GM18907 (cell line): ENCODE results near the gene PTPRN2.
"Not testable (repeated sequence)": the region's sequence is repeated elsewhere in the genome, so short reads cannot be mapped to it uniquely, and the experiment has no call there.

ENCODE experiments used
- ATAC-seq: cut with Tn5 transposase; IDR thresholded peaks from one replicate; pipeline ENCODE4 v1.9.1; 2021; ENCODE audit warnings: mild to moderate bottlenecking, moderate library complexity; ENCODE audit not compliant: unreplicated experiment

The PTPRN2 gene

GRCh38 chr7:157565981-157566630 is 1021.5 kb downstream of the PTPRN2 start:
- no peak for ATAC-seq

GRCh38 chr7:157565201-157565626 is 1022.4 kb downstream of the PTPRN2 start:
- ATAC-seq = no peak

GRCh38 chr7:157564517-157565177 is 1023.0 kb downstream of the PTPRN2 start:
- no peak for ATAC-seq

- ATAC-seq = not testable (repeated sequence)
Measured at GRCh38 chr7:157563467-157564135, 1024.0 kb downstream of the PTPRN2 start.

- ATAC-seq = not testable (repeated sequence)
Measured at GRCh38 chr7:157562522-157563398, 1024.9 kb downstream of the PTPRN2 start.

GRCh38 chr7:157561816-157562410 is 1025.7 kb downstream of the PTPRN2 start:
- ATAC-seq = no peak

GRCh38 chr7:157561523-157561785 is 1026.2 kb downstream of the PTPRN2 start:
- no peak for ATAC-seq

- no peak for ATAC-seq
Measured at GRCh38 chr7:157560710-157561522, 1026.7 kb downstream of the PTPRN2 start.

GRCh38 chr7:157560258-157560654 is 1027.4 kb downstream of the PTPRN2 start:
- no peak for ATAC-seq

GRCh38 chr7:157559596-157560257 is 1027.9 kb downstream of the PTPRN2 start:
- ATAC-seq = no peak

- ATAC-seq = no peak
Measured at GRCh38 chr7:157558875-157559595, 1028.6 kb downstream of the PTPRN2 start.

GRCh38 chr7:157558516-157558874 is 1029.1 kb downstream of the PTPRN2 start:
- no peak for ATAC-seq

GRCh38 chr7:157558061-157558460 is 1029.6 kb downstream of the PTPRN2 start:
- ATAC-seq = no peak

GRCh38 chr7:157557263-157557662 is 1030.4 kb downstream of the PTPRN2 start:
- no peak for ATAC-seq

- no peak for ATAC-seq
Measured at GRCh38 chr7:157556642-157556944, 1031.0 kb downstream of the PTPRN2 start.

GRCh38 chr7:157555944-157556641 is 1031.5 kb downstream of the PTPRN2 start:
- ATAC-seq = no peak

GRCh38 chr7:157555313-157555712 is 1032.3 kb downstream of the PTPRN2 start:
- no peak for ATAC-seq

GRCh38 chr7:157554393-157555238 is 1033.0 kb downstream of the PTPRN2 start:
- ATAC-seq = no peak
